Ishikawa (cell line): ENCODE data around the gene DOCK6.

Experiments used
- CEBPB ChIP-seq: IDR thresholded peaks from 2 replicates; pipeline ENCODE4 v1.6.1; 2012
- CREB1 ChIP-seq: IDR thresholded peaks from 2 replicates; pipeline ENCODE4 v1.6.1; 2012; ENCODE audit warnings: low read depth
- EP300 ChIP-seq: IDR thresholded peaks from 2 replicates; pipeline ENCODE4 v1.6.1; 2012; ENCODE audit warnings: borderline replicate concordance
- RAD21 ChIP-seq: IDR thresholded peaks from 2 replicates; pipeline ENCODE4 v1.6.1; 2012; ENCODE audit warnings: low read depth
- REST ChIP-seq: IDR thresholded peaks from 2 replicates; pipeline ENCODE4 v1.6.1; 2012; ENCODE audit warnings: low read depth, mild to moderate bottlenecking
- TAF1 ChIP-seq: IDR thresholded peaks from 2 replicates; pipeline ENCODE4 v1.6.1; 2012; ENCODE audit warnings: low read depth, mild to moderate bottlenecking
- TCF12 ChIP-seq: IDR thresholded peaks from 2 replicates; pipeline ENCODE4 v1.6.1; 2012; ENCODE audit warnings: low read depth
- TEAD4 ChIP-seq: IDR thresholded peaks from 2 replicates; pipeline ENCODE4 v1.6.1; 2012
- USF1 ChIP-seq: IDR thresholded peaks from 2 replicates; pipeline ENCODE4 v1.6.1; 2012
- YY1 ChIP-seq: IDR thresholded peaks from 2 replicates; pipeline ENCODE4 v1.6.1; 2012; ENCODE audit warnings: low read depth
- ZBTB7A ChIP-seq: IDR thresholded peaks from 2 replicates; pipeline ENCODE4 v1.6.1; 2012; ENCODE audit warnings: low read depth
- TF ChIP-seq, protein P1 (sequence below): IDR thresholded peaks from 2 replicates; pipeline ENCODE4 v1.6.1; 2012

- no peak for TF ChIP-seq TAF1
- no peak for TF ChIP-seq REST
- no peak for TF ChIP-seq TCF12
- TF ChIP-seq USF1, result no peak
- no peak for TF ChIP-seq ZBTB7A
- TF ChIP-seq TEAD4, result no peak
- TF ChIP-seq EP300, result no peak
- TF ChIP-seq, protein P1, sequence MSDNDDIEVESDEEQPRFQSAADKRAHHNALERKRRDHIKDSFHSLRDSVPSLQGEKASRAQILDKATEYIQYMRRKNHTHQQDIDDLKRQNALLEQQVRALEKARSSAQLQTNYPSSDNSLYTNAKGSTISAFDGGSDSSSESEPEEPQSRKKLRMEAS, result no peak
- no peak for TF ChIP-seq CREB1
- no peak for TF ChIP-seq CEBPB
- no peak for TF ChIP-seq YY1
- TF ChIP-seq RAD21, result no peak
Measured at GRCh38 chr19:11200015-11200574, 62.2 kb downstream of the DOCK6 start.
